Amniotic epithelial cell (primary cell): ENCODE measurements around the gene INVS.

Experiments used
- DNase-seq: peaks from one replicate; pipeline ENCODE4 v3.0.0-alpha.2; 2010; ENCODE audit warnings: low read depth

Gene INVS

GRCh38 chr9:100277166-100277979 lies 178.3 kb downstream of the INVS start:
- DNase-seq = peak; percentile 58

GRCh38 chr9:100281066-100281465 lies 182.0 kb downstream of the INVS start:
- no peak for DNase-seq

GRCh38 chr9:100281676-100282387 lies 182.8 kb downstream of the INVS start:
- DNase-seq = no peak

GRCh38 chr9:100282388-100282719 lies 183.3 kb downstream of the INVS start:
- DNase-seq = no peak

- no peak for DNase-seq
Measured at GRCh38 chr9:100284247-100284646, 185.2 kb downstream of the INVS start.

- peak; percentile 7 for DNase-seq
Measured at GRCh38 chr9:100285080-100285479, 186.0 kb downstream of the INVS start.

- DNase-seq = no peak
Measured at GRCh38 chr9:100285601-100286000, 186.6 kb downstream of the INVS start.

- DNase-seq = no peak
Measured at GRCh38 chr9:100286257-100286656, 187.2 kb downstream of the INVS start.

GRCh38 chr9:100287186-100287585 lies 188.1 kb downstream of the INVS start:
- DNase-seq = no peak

GRCh38 chr9:100290714-100291113 lies 191.7 kb downstream of the INVS start:
- no peak for DNase-seq

GRCh38 chr9:100292414-100292813 lies 193.4 kb downstream of the INVS start:
- no peak for DNase-seq

GRCh38 chr9:100294341-100294740 lies 195.3 kb downstream of the INVS start:
- peak; percentile 9 for DNase-seq

- no peak for DNase-seq
Measured at GRCh38 chr9:100294806-100295205, 195.8 kb downstream of the INVS start.

GRCh38 chr9:100295240-100295639 lies 196.2 kb downstream of the INVS start:
- no peak for DNase-seq

GRCh38 chr9:100296407-100296806 lies 197.4 kb downstream of the INVS start:
- DNase-seq = no peak

- DNase-seq = no peak
Measured at GRCh38 chr9:100298378-100298777, 199.3 kb downstream of the INVS start.

- DNase-seq = no peak
Measured at GRCh38 chr9:100303747-100304146, 204.7 kb downstream of the INVS start.

GRCh38 chr9:100306283-100306682 lies 207.2 kb downstream of the INVS start:
- no peak for DNase-seq

- no peak for DNase-seq
Measured at GRCh38 chr9:100307080-100307479, 208.0 kb downstream of the INVS start.

- DNase-seq = peak; percentile 14
Measured at GRCh38 chr9:100308965-100309564, 210.0 kb downstream of the INVS start.

- peak; percentile 17 for DNase-seq
Measured at GRCh38 chr9:100309992-100310391, 210.9 kb downstream of the INVS start.

- no peak for DNase-seq
Measured at GRCh38 chr9:100315561-100315960, 216.5 kb downstream of the INVS start.

GRCh38 chr9:100317706-100318105 lies 218.7 kb downstream of the INVS start:
- DNase-seq = peak; percentile 36
